IPS DF 4.7 (cell line): ENCODE data around the gene FAM25A.
"Not testable (repeated sequence)": the region's sequence is repeated elsewhere in the genome, so short reads cannot be mapped to it uniquely, and the experiment has no call there.

Source experiments
- DNase-seq: peaks from one replicate; pipeline ENCODE4 v3.0.0-alpha.2; 2013; ENCODE audit warnings: low spot score; ENCODE audit errors: extremely low read depth

Gene FAM25A

GRCh38 chr10:87020056-87020455 is at the start of gene FAM25A:
Gene FAM25A (plus strand): TSS chr10:87020294. CDS start chr10:87020325, 31 bp downstream.
- DNase-seq: not testable (repeated sequence)

DNA sequence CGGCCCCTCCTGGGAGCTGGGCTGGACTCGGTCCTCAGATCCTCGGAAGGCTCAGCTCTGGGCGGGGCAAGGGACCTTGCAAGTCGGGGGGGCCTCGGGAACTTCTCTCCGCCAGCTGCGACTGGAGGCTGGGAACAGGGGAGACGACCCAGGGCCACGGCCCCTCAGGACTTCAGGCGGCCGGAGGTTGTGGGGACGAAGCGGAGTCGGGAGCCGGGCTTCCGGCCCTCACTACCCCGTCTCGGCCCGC is 49.2 kb upstream of the FAM25A start:
- DNase-seq: no peak

DNA sequence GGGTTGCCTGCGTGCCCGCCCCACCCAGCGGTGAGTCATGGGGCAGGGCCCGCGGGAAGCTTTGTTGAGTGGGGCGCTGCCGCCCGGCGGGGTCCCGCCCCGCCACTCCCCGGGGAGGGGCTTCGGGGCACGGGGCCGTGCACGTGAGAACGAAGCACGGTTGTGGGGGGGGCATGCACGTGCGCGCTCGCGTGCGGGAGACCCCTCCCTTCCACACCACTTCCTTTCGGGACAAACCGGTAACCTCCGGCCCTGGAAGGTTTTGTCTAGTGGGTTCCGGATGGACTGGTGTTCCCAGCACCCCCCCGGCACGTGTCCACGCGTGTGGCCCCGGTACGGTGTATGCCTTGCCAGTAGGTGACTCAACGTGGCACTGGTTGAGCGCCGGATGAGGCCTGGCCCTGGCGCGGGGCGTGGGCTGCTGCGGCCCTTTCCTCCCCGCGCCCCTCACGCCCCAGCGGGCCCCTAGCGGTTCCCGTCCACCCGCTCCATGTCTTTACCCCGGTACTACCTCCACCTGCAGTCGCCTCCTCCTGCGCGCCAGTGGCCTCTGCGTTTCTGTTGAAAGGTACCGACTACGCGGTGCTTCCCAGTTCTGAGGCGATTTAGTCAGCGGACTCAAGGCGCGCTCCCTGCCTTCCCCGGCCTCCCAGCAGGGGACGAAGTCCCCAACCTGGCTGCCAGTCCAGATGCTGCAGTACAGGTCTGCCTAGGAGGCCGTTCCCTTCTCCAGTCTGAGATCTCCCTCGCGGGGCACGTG is 48.7 kb upstream of the FAM25A start:
- no peak for DNase-seq

GRCh38 chr10:86972613-86973380 is 47.3 kb upstream of the FAM25A start:
- DNase-seq: no peak

GRCh38 chr10:86974484-86974883 is 45.6 kb upstream of the FAM25A start:
- DNase-seq: no peak

GRCh38 chr10:86976362-86977056 is 43.6 kb upstream of the FAM25A start:
- no peak for DNase-seq

- DNase-seq: not testable (repeated sequence)
Observed at GRCh38 chr10:86978457-86978856, 41.6 kb upstream of the FAM25A start.

DNA sequence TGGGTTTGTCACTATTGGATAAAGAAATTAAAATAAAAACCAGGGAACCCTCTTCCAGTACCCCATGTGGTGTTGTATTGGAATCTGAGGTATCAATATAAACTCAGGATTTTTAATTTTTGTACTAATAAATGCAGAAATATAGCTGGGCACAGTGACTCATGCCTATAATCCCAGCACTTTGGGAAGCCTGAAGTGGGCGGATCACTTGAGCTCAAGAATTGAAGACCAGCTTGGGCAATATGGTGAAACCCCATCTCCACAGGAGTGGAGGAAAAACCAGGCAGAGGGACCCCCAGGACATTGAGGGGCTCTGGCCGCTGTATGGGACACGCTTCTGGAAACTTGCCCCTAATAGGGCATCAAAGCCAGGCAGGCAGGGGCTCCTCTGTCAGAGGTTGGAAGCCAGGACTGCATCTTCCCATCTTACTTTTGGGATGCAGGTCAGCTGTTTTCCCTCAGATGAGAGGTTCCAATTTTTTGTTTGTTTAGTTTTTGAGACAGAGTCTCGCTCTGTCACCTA is 40.7 kb upstream of the FAM25A start:
- no peak for DNase-seq

GRCh38 chr10:86979977-86980448 is 40.1 kb upstream of the FAM25A start:
- no peak for DNase-seq

DNA sequence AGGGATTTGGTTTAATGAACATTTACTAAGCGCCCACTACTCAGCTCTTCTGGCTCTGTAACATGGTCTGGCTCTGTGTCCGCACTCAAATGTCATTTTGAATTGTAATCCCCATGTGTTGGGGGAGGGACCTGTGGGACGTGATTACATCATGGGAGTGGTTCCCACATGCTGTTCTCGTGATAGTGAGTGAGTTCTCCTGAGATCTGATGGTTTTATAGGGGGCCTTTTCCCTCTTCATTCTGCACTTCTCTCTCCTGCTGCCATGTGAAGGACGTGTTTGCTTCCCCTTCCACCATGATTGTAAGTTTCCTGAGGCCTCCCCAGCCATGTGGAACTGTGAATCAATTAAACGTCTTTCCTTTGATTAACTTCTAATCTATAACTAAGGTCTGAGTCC is 39.1 kb upstream of the FAM25A start:
- not testable (repeated sequence) for DNase-seq

GRCh38 chr10:86981716-86982115 is 38.4 kb upstream of the FAM25A start:
- DNase-seq: no peak

DNA sequence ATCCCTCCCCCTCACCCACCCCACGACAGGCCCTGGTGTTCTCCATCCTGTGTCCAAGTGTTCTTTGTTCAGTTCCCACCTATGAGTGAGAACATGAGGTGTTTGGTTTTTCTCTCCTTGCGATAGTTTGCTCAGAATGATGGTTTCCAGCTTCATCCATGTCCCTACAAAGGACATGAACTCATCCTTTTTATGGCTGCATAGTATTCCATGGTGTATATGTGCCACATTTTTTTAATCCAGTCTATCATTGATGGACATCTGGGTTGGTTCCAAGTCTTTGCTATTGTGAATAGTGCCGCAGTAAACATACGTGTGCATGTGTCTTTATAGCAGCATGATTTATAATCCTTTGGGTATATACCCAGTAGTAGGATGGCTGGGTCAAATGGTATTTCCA is 35.6 kb upstream of the FAM25A start:
- DNase-seq: not testable (repeated sequence)

GRCh38 chr10:86988520-86988919 is 31.6 kb upstream of the FAM25A start:
- DNase-seq: no peak

DNA sequence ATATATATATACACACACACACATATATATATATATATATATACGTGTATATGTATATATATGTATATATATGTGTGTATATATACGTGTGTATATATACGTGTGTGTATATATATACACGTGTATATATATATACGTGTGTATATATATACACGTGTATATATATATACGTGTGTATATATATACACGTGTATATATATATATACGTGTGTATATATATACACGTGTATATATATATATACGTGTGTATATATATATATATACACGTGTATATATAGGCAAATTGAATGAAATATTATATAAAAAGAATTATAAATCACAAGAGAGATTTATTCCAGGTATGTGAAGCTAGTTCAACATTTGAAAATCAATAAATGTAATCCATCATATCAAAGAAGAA is 28.7 kb upstream of the FAM25A start:
- DNase-seq: not testable (repeated sequence)

GRCh38 chr10:86992456-86992855 is 27.6 kb upstream of the FAM25A start:
- no peak for DNase-seq

GRCh38 chr10:86992929-86993328 is 27.2 kb upstream of the FAM25A start:
- no peak for DNase-seq

GRCh38 chr10:86999802-87000403 is 20.2 kb upstream of the FAM25A start:
- DNase-seq: not testable (repeated sequence)

GRCh38 chr10:87000491-87000890 is 19.6 kb upstream of the FAM25A start:
- no peak for DNase-seq

DNA sequence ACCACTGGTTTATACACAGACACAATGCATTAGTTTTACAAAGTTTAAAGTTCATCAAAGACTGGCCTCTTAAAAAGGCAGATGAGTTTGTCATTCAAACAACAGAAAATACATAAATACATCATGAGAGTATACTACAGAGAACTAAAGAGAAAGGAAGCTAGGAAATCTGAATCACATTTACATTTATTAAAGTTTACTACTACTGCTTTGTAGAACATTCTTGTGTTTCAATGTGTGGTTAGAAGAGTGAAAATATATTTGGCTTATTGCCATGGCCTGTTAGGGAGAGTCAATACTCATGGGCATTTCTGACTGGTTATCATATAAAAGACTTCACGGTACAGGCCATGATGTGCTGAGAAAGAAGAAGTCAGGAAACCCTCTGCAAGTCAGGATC is 13.0 kb upstream of the FAM25A start:
- DNase-seq: not testable (repeated sequence)

- DNase-seq: not testable (repeated sequence)
Observed at GRCh38 chr10:87007674-87008073, 12.4 kb upstream of the FAM25A start.

GRCh38 chr10:87008303-87008702 is 11.8 kb upstream of the FAM25A start:
- not testable (repeated sequence) for DNase-seq
